Pons (tissue), 1 donor: ENCODE data around the gene SRGAP2B.
A peak's percentile ranks its signal among the peaks of the same experiment; 100 is the strongest.
"Not testable (repeated sequence)": the region's sequence is repeated elsewhere in the genome, so short reads cannot be mapped to it uniquely, and the experiment has no call there.

ENCODE experiments used
- DNase-seq: peaks from one replicate; pipeline ENCODE4 v3.0.0-alpha.2; 2016; ENCODE audit warnings: low spot score

Gene SRGAP2B

GRCh38 chr1:144946525-144947480 is 148.3 kb downstream of the SRGAP2B start:
- not testable (repeated sequence) for DNase-seq

DNA sequence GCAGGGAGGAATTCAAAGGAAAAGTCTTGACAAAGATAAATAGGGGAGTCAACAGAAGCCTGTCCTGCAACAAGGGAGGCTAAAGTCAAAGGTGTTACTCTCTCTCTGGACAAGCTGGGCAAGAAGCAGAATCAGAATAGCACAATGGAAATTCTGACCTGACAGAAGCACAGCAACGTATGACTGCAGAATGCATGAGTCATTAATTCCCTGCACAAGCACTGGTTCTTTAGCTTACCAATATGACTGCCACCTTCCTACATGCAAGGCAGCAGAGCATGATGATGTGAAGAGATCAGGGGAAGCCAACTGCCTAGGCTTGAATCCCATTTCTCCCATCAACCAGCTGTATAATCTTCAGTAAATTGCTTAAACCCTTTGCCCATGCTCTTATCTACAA is 153.4 kb downstream of the SRGAP2B start:
- not testable (repeated sequence) for DNase-seq

DNA sequence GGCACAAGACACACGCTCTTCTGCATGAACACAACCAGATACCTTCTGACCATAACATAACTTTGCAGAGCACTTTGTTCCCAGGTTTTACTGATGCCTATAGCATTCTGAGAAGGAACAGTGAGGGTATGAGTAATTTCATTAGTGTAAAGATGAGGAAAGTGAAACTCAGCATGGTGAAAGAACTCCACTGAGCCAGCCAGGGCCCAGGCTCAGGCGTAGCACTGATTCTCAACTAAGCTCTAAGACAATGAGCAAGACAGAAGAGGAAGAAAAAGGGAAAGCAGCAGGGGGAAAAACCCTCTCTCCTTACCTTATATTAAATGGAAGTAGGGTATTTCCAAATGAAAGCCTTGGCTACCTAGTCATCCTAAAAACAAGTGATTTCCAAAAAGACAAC is 155.1 kb downstream of the SRGAP2B start:
- DNase-seq: not testable (repeated sequence)

DNA sequence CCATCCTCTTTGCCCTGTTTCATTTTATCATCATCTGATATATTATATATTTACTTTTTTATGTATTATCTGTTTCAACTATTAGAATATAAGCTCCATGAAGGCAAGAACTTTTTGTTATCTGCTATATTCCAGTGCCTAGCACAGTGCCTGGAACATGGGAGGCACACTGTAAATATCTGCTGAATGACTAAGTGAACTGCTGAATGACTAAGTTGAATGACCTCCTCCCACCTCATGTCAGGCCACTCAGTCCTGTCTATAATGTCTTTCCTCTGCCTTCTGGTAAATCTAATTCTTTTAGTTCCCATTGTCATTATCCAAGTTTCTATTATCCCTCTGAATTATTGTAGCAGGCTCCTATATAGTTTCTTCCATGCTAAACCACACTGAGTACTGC is 156.5 kb downstream of the SRGAP2B start:
- not testable (repeated sequence) for DNase-seq

GRCh38 chr1:144936186-144936732 is 158.9 kb downstream of the SRGAP2B start:
- DNase-seq: not testable (repeated sequence)

DNA sequence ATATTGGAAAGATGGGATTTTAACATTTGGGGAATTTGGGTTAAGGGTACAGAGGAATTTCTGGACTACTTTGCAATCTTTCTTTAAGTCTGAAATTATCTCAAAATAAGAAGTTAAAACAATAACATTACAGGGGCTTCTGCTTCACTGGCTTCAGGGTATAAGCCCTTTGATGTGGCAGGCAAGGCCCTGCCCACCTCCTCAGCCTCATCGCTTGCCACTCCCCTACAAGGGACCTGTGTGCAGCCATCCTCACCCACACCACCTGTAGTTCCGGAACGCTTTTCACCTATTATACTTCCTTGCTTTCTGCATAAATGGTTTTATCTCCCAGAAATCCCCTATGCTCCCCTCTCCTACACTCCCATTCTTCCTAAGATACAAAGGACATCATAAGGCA is 159.8 kb downstream of the SRGAP2B start:
- not testable (repeated sequence) for DNase-seq

DNA sequence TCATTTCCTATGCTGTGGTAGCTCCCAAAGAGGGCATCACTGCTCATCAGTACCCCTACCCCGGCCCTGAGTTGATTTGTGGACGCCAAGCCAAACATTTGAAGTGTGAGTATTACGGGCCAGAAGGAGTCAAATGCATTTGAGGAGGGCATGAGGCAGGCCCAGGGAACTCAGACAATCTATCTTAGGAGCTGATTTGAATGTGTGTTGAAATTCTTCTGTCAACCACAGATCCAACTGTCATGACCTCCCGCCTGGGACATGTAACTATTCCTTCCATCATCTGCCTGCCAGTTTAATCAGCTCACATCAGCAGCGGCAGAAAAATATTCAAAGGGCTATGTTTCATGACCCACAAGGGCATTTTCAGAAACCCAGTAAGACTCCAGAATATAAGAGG is 162.1 kb downstream of the SRGAP2B start:
- DNase-seq: not testable (repeated sequence)

- peak; percentile 14 for DNase-seq
Observed at GRCh38 chr1:144932153-144932552, 163.0 kb downstream of the SRGAP2B start.

- not testable (repeated sequence) for DNase-seq
Observed at GRCh38 chr1:144931553-144931952, 163.6 kb downstream of the SRGAP2B start.

DNA sequence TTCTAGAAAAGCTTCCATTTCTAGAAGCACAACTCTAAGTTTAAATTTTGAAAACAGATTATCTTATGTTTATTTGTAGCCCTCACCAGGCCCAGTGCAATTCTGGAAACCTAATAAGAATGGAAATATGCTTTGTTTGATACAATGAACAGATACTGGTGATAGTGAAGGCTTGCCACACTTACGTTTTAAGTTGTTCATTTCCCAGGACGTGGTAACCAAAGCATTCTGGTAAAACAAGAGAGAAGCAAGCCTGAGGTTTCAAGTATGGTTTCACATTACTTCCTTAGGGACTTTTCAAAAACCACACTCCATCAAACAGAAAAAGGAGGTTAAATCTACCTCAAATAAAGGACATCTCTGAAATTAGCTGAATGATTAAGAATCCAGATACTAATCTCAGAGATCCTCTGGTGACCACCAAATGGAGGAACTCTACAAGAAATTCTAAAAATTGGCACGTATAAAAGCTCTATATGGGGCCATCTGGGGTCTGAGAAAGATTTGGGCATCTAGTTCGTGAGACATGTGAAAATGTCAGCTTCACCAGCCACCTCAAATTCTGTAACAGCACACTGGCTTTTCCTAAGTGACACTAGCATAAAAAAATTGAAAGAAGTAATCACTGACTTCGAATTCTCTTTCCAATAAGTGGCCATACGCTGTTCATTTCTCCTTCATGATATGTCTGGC is 164.9 kb downstream of the SRGAP2B start:
- not testable (repeated sequence) for DNase-seq

DNA sequence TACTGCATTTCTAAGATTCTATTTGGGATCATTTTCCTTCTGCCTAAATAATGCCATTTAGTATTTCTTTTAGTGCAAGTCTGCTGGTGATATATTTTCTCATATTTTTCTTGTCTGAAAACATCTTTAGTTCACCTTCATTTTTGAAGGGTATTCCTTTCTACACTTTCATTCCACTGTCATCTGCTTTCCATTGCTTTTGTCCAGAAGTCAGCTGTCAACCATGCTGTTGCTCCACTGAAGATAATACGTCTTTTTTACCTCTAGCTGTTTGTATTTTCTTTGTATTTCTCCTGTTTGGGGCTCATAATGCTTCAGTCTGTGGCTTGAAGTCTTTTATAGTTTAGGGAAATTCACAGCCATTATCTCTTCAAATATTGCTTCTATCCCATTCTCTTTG is 167.8 kb downstream of the SRGAP2B start:
- not testable (repeated sequence) for DNase-seq

DNA sequence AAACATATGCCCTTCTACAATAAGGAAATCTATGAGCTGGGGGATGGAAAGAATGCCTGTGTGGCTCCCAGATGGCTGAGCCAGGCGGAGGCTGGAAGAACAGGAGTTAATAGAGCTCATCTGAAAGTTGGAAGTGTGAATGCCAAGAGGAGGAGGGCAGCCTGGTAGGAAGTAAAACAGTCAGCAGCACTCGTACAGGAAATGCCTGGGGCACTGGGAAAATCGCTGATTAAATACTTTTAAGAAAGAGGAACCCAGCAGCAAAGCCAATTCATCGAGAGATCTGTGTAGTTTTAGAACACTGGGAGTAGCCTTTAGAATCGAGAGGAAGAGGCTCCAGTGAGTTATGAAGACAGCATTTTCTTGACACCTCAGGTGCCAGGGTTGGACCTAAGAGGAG is 171.5 kb downstream of the SRGAP2B start:
- not testable (repeated sequence) for DNase-seq

DNA sequence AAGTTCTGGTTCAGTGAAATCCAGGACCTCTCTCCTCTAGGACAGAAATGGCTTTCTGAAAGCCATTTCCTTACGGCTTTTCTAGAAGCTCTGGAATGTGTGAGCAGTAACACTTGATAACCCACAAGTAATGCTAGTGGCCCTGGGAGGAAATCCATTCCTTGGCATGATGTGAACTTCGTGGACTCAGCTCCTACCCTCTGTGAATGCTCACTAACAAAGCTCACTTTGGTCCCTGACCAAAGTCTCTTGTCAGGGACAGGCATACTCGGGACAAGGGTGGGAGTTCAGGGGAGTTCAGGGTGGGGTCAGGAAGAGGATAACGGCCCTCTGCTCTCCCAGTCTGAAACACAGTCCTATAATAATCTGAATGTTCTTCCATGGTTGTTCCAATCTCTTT is 172.3 kb downstream of the SRGAP2B start:
- not testable (repeated sequence) for DNase-seq

- DNase-seq: not testable (repeated sequence)
Observed at GRCh38 chr1:144919106-144919505, 176.0 kb downstream of the SRGAP2B start.

GRCh38 chr1:144918027-144918603 is 177.0 kb downstream of the SRGAP2B start:
- DNase-seq: not testable (repeated sequence)

DNA sequence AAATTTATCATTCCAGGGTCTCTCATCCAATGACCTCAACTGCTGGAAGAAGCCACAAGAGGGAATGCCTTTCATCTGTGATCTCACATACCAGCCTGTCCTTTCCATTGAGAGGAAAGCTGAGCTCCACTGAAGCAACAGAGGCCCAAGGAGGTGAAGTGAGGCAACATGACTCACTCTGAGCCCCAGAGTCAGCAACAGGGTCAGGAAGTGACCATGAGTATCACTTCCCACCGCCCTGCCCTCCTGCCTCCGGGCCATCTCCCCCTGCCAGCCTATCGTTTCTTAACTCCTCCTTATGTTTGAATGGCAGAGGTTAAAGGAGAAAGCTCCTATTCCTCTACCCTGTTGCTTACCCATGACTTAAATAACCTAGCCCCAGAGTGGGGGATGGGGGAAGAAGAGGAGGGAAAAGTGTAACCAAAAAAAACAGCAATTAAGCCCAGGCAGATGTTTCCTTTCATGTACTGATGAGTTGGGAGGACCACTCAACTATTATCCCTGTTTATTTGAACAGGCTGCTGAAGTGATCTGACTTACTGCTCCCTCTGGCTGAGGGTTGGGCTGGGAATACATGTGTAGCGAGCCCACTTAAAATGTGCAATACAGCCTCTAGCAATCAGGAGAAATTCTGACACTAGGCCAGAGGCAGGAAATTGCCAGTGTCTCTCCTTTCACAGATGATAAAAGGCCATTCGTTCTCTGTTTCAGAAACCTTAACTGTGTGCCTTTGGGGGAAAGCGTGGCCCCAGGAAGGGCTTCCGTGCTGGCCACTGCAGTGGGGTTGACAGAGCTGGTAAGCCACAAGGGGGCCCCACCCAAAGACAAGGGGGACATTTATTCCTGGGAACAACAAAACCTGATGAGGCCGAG is 177.7 kb downstream of the SRGAP2B start:
- not testable (repeated sequence) for DNase-seq

DNA sequence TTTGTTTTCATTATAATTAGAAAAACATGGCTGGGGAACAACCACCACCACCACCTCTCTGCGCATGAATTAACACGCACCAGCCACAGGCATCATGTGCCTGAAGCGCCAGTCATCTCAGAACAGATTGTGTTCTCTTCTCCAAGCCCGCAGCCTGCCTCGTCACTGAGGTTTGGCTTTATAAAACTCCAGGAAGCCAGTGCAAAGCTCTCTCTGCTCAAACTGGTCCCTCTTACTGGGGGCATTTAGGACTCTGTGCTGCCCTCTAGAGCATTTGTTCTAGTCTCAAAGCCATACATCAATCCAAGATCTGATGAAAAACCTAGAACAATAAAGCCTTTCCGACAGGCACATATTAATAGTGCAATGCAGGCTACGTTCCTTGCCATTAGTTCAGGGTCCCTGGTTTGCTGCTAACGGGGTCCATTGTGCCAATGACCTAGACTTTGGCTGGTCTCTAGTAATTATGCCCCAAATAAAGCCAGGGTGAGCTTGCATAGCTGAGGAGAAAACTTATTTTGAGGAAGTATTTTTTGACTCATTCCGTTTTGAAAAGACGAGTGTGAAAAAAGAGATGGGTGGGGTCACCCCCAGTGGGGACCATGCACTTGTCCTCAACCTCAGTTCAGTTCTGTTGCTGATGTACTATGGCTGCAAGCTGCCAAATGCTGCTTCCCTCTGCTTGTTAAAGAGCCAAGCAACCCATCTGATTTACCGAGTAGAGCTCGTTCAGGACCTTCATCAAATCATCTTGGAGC is 181.0 kb downstream of the SRGAP2B start:
- not testable (repeated sequence) for DNase-seq

- not testable (repeated sequence) for DNase-seq
Observed at GRCh38 chr1:144913458-144913857, 181.7 kb downstream of the SRGAP2B start.

DNA sequence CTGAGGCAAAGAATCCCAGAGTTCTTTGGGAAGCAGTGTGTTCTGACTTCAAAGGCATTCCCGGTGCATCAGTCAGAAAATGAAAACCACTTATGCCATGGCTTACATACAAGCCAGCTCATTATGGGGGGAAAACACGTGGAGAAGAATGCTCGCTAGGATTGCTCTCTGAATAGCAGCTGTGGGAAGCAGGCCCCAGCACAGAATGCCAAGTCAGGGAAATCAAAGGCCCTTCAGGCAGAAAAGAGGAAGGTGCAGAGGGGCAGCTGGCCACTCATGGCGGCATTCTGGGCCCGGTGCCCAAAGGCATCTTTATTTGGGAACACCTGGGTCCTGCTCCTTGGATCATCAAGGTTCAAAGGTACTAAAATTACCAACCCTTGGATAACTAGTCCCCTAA is 184.4 kb downstream of the SRGAP2B start:
- not testable (repeated sequence) for DNase-seq

DNA sequence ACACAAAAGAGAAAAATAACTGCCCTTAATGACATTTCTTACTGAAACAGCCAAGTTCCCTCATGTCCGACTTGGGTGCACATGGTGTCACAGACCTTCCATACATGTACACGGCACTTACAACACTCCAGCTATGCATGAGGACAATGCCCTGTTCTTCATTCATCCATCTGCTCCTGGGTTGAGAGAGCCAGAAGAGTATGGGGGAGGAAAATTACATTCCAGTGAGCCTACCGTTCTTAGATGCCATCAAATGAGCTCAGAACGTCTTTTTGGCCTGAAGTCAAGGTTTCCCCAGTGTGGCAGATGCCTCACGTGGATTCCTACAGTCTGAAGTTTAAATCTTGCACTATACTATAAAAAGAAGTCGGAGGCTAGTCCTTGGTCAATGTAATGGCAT is 194.3 kb downstream of the SRGAP2B start:
- DNase-seq: not testable (repeated sequence)
